Endodermal cell (in vitro differentiated cells): ENCODE measurements around the gene KPNA3. TPM values are rescaled to one million over a fixed set of nuclear protein-coding genes. Genes with fewer than 3 reads are reported as not detected.

ENCODE experiments used
- DNase-seq: peaks from one replicate; pipeline ENCODE4 v3.0.0-alpha.2; 2017
- H3K27ac ChIP-seq: 2 replicates; pipeline ENCODE4 v1.5.1; 2013; ENCODE audit warnings: mild to moderate bottlenecking, low read depth, low read length, moderate library complexity
- H3K27me3 ChIP-seq: 2 replicates; pipeline ENCODE4 v1.6.1; 2013; ENCODE audit warnings: mild to moderate bottlenecking, low read length, moderate library complexity; ENCODE audit not compliant: insufficient read depth, control insufficient read depth, poor library complexity, severe bottlenecking
- H3K36me3 ChIP-seq: 2 replicates; pipeline ENCODE4 v1.7.0; 2013; ENCODE audit warnings: mild to moderate bottlenecking, low read length, moderate library complexity; ENCODE audit not compliant: control insufficient read depth, insufficient read depth
- H3K4me1 ChIP-seq: one replicate; pipeline ENCODE4 v1.7.0; 2013; ENCODE audit warnings: low read length; ENCODE audit not compliant: control insufficient read depth, insufficient read depth
- H3K4me3 ChIP-seq: 2 replicates; pipeline ENCODE4 v1.5.1; 2013; ENCODE audit warnings: mild to moderate bottlenecking, low read length, moderate library complexity
- H3K9ac ChIP-seq: 2 replicates; pipeline ENCODE4 v1.6.1; 2013; ENCODE audit warnings: mild to moderate bottlenecking, low read length, moderate library complexity; ENCODE audit not compliant: poor library complexity, severe bottlenecking; ENCODE audit errors: extremely low read depth
- H3K9me3 ChIP-seq: 2 replicates; pipeline ENCODE4 v1.6.1; 2013; ENCODE audit warnings: mild to moderate bottlenecking, low read length, moderate library complexity; ENCODE audit not compliant: control insufficient read depth
- H3K27ac Mint-ChIP-seq: 2 replicates; pipeline ENCODE4 v1.8.0; 2020; ENCODE audit warnings: mixed read lengths
- H3K27me3 Mint-ChIP-seq: 2 replicates; pipeline ENCODE4 v1.8.0; 2021; ENCODE audit warnings: mild to moderate bottlenecking, mixed read lengths; ENCODE audit not compliant: insufficient read depth
- H3K36me3 Mint-ChIP-seq: 2 replicates; pipeline ENCODE4 v1.8.0; 2020; ENCODE audit warnings: low read depth, mixed read lengths
- H3K4me1 Mint-ChIP-seq: 2 replicates; pipeline ENCODE4 v1.8.0; 2020; ENCODE audit warnings: mixed read lengths
- H3K4me3 Mint-ChIP-seq: 2 replicates; pipeline ENCODE4 v1.8.0; 2020; ENCODE audit warnings: mild to moderate bottlenecking, moderate library complexity, mixed read lengths
- H3K9me3 Mint-ChIP-seq: 2 replicates; pipeline ENCODE4 v1.8.0; 2020; ENCODE audit warnings: mild to moderate bottlenecking, mixed read lengths
- CTCF ChIP-seq: fragments of 200-600 bp; sonication (generic); conservative IDR thresholded peaks from 2 replicates; pipeline ENCODE4 v1.5.0; 2021; ENCODE audit warnings: antibody characterized with exemption, mild to moderate bottlenecking
- WGBS, 2 experiments: methylation state at CpG; one replicate each; pipeline versions ENCODE4 v1.1.5 to v1.1.7; 2013; ENCODE audit warnings: missing lambda C conversion rate in 2 of 2, mixed read lengths in 1 of 2; ENCODE audit not compliant: insufficient coverage in 1 of 2, insufficient read length in 1 of 2; 5-methylcytosine and 5-hydroxymethylcytosine counted together
- total RNA-seq, 2 donors: library from RNA; stranded (reverse); fragmentation: NEBNext Ultra II Directional in 1 of 2; extraction: Animal tissue kit (Norgen Biotek cat#: 25700) in 1 of 2; gene quantifications; 2 replicates in 1 of 2; 3 replicates in 1 of 2; pipeline ENCODE4 v1.2.1, GENCODE V29; 2021

KPNA3 gene
- total RNA-seq, 2 donors from 2014 or later = 59.0 to 64.2 TPM

DNA sequence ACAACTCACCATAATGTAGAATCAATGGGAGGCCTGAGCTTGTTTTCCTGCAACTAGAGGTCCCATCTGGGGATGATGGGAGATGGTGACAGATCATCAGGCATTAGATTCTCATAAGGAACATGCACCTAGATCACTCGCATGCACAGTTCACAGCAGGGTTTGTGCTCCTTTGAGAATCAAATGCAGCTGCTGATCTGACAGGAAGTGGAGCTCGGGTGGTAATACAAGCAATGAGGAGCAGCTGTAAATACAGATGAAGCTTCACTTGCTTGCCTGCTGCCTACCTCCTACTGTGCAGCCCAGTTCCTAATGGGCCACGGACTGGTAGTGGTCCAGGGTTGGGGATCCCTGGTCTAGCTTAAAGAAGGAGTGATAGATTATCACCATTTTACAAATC is 33.0 kb downstream of the KPNA3 start:
- H3K9me3 Mint-ChIP-seq = peaks cover 49% of the 10 kb centered on the region
- H3K9me3 ChIP-seq = peaks cover 47% of the 10 kb centered on the region
- H3K27me3 ChIP-seq = no peaks in the 10 kb centered on the region
- H3K9ac ChIP-seq = no peak overlapping the region
- H3K36me3 Mint-ChIP-seq = peaks cover 57% of the 10 kb centered on the region
- 92 to 100% methylated on average over 1 to 3 of the region's 3 CpGs for WGBS, 2 experiments
- no peaks in the 10 kb centered on the region for H3K4me1 Mint-ChIP-seq
- H3K27me3 Mint-ChIP-seq = no peaks in the 10 kb centered on the region
- H3K4me3 Mint-ChIP-seq = no peak overlapping the region
- no peak overlapping the region for H3K27ac ChIP-seq
- no peak for DNase-seq
- no peak for TF ChIP-seq CTCF
- no peak overlapping the region for H3K4me3 ChIP-seq
- no peak overlapping the region for H3K27ac Mint-ChIP-seq
- H3K36me3 ChIP-seq = peaks cover 37% of the 10 kb centered on the region
- no peaks in the 10 kb centered on the region for H3K4me1 ChIP-seq

GRCh38 chr13:49756263-49756662 is 36.2 kb downstream of the KPNA3 start:
- Mint-ChIP-seq H3K4me3 (no peak overlapping the region), H3K4me1 (peaks cover 7% of the 10 kb centered on the region), H3K36me3 (peaks cover 42% of the 10 kb centered on the region), H3K9me3 (peaks cover 29% of the 10 kb centered on the region), H3K27me3 (no peaks in the 10 kb centered on the region), H3K27ac (no peak overlapping the region)
- no peak for DNase-seq
- Histone ChIP-seq H3K27me3 (no peaks in the 10 kb centered on the region), H3K36me3 (peaks cover 24% of the 10 kb centered on the region), H3K4me3 (no peak overlapping the region), H3K27ac (no peak overlapping the region), H3K9me3 (peaks cover 32% of the 10 kb centered on the region), H3K9ac (no peak overlapping the region), H3K4me1 (no peaks in the 10 kb centered on the region)
- 77 to 82% methylated on average over 2 of the region's 2 CpGs for WGBS, 2 experiments
- TF ChIP-seq CTCF = no peak

DNA sequence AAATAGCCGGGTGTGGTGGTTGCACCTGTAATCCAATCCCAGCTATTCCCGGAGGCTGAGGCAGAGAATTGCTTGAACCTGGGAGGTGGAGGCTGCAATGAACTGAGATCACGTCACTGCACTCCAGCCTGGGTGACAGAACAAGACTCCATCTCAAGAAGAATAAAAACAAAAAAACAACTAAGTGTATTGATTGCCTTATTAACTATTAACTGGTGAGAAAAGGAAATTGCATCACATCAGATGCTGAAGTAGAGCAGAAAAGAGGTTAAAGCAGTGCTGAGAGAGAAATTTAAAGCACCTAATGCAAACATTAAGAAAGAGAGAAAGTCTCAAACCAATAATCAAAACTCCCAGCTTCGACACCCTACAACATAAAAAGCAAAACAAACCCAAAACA is 38.3 kb downstream of the KPNA3 start:
- no peak overlapping the region for H3K27ac Mint-ChIP-seq
- H3K9me3 Mint-ChIP-seq = peaks cover 10% of the 10 kb centered on the region
- H3K4me3 Mint-ChIP-seq = no peak overlapping the region
- Histone ChIP-seq H3K9me3 (peaks cover 12% of the 10 kb centered on the region), H3K27ac (no peak overlapping the region), H3K4me3 (no peak overlapping the region), H3K36me3 (peaks cover 8% of the 10 kb centered on the region), H3K4me1 (no peaks in the 10 kb centered on the region), H3K9ac (no peak overlapping the region), H3K27me3 (no peaks in the 10 kb centered on the region)
- H3K4me1 Mint-ChIP-seq = peaks cover 7% of the 10 kb centered on the region
- no peaks in the 10 kb centered on the region for H3K27me3 Mint-ChIP-seq
- no peak for TF ChIP-seq CTCF
- peaks cover 22% of the 10 kb centered on the region for H3K36me3 Mint-ChIP-seq
- WGBS, 2 experiments = 99 to 100% methylated on average over 2 to 3 of the region's 4 CpGs
- no peak for DNase-seq
